Posterior cingulate gyrus (tissue), 11 donors: ENCODE results near the gene CHL1.

Experiments
- DNase-seq, 10 donors: peaks; one replicate each; pipeline versions ENCODE4 v3.0.0 to v3.0.0-alpha.2; 2020 to 2021; ENCODE audit warnings: mixed read lengths in 3 of 10
- intact Hi-C: fragments of 100-400 bp; cut with DNase I; formaldehyde crosslinking; loops from one replicate; pipeline ENCODE4 v1.15.1; 2023

The CHL1 gene

GRCh38 chr3:377158-377561, 180.6 kb downstream of the CHL1 start:
- DNase-seq: no peak
- intact Hi-C loops: loop anchor here (1.0 kb wide), 1 partner anchor 334 kb away; no protein-coding TSS in a partner anchor

GRCh38 chr3:380801-381200, 184.2 kb downstream of the CHL1 start:
- intact Hi-C loops: no loop called here
- DNase-seq: no peak

- intact Hi-C loops: no loop called here
- DNase-seq: no peak
These were observed 188.6 kb downstream of the CHL1 start for GRCh38 chr3:385151-385550.

GRCh38 chr3:394775-395174, 198.2 kb downstream of the CHL1 start:
- intact Hi-C loops: no loop called here
- DNase-seq: no peak

GRCh38 chr3:396293-396692, 199.7 kb downstream of the CHL1 start:
- DNase-seq: no peak
- intact Hi-C loops: no loop called here

- DNase-seq: no peak
- intact Hi-C loops: no loop called here
These were observed 203.1 kb downstream of the CHL1 start for GRCh38 chr3:399647-400046.

GRCh38 chr3:403826-404225, 207.3 kb downstream of the CHL1 start:
- intact Hi-C loops: no loop called here

GRCh38 chr3:409011-409410, 212.4 kb downstream of the CHL1 start:
- intact Hi-C loops: no loop called here
- DNase-seq: no peak

More at GRCh38 chr3:403826-404225, 207.3 kb downstream of the CHL1 start:
- no peak for DNase-seq

GRCh38 chr3:411226-411625, 214.7 kb downstream of the CHL1 start:
- intact Hi-C loops: no loop called here
- no peak for DNase-seq

GRCh38 chr3:414063-414462, 217.5 kb downstream of the CHL1 start:
- intact Hi-C loops: no loop called here
- no peak for DNase-seq

- no peak for DNase-seq
- intact Hi-C loops: no loop called here
These were observed 221.8 kb downstream of the CHL1 start for GRCh38 chr3:418239-418929.

GRCh38 chr3:420584-420983, 224.0 kb downstream of the CHL1 start:
- intact Hi-C loops: no loop called here

GRCh38 chr3:425079-425478, 228.5 kb downstream of the CHL1 start:
- DNase-seq: peak in 3 of 10 donors; percentile 17 to 62 (median 29)
- intact Hi-C loops: no loop called here

More at GRCh38 chr3:420584-420983, 224.0 kb downstream of the CHL1 start:
- no peak for DNase-seq

GRCh38 chr3:426072-426471, 229.5 kb downstream of the CHL1 start:
- intact Hi-C loops: no loop called here
- no peak for DNase-seq

- DNase-seq: no peak
- intact Hi-C loops: no loop called here
These were observed 230.6 kb downstream of the CHL1 start for GRCh38 chr3:427128-427527.

GRCh38 chr3:430186-430585, 233.6 kb downstream of the CHL1 start:
- intact Hi-C loops: no loop called here
- DNase-seq: no peak

- no peak for DNase-seq
- intact Hi-C loops: no loop called here
These were observed 238.6 kb downstream of the CHL1 start for GRCh38 chr3:435161-435560.

GRCh38 chr3:436053-436452, 239.5 kb downstream of the CHL1 start:
- intact Hi-C loops: no loop called here
- no peak for DNase-seq

GRCh38 chr3:440826-441225, 244.3 kb downstream of the CHL1 start:
- DNase-seq: no peak
- intact Hi-C loops: no loop called here

- intact Hi-C loops: no loop called here
- no peak for DNase-seq
These were observed 249.4 kb downstream of the CHL1 start for GRCh38 chr3:445960-446359.

- no peak for DNase-seq
- intact Hi-C loops: no loop called here
These were observed 251.1 kb downstream of the CHL1 start for GRCh38 chr3:447671-448070.

GRCh38 chr3:449711-450110, 253.1 kb downstream of the CHL1 start:
- no peak for DNase-seq
- intact Hi-C loops: no loop called here

GRCh38 chr3:452221-452620, 255.7 kb downstream of the CHL1 start:
- intact Hi-C loops: no loop called here
- peak in 1 of 10 donors; percentile 24 for DNase-seq
